DMS114 treated with DMSO at 0.1 percent for 48 hours (cell line): Measurements from ENCODE around the gene CELF2.

ENCODE experiments used
- DNase-seq: peaks from one replicate; lab custom pipeline; 2025; ENCODE audit not compliant: unreplicated experiment; lab: John Stamatoyannopoulos, UW

CELF2 gene

GRCh38 chr10:11003679-11004078, 14.0 kb upstream of the CELF2 start:
- DNase-seq = no peak

GRCh38 chr10:11004144-11005077, 13.3 kb upstream of the CELF2 start:
- no peak for DNase-seq

- DNase-seq = no peak
These were observed 11.8 kb upstream of the CELF2 start for GRCh38 chr10:11005725-11006427.

- DNase-seq = no peak
These were observed 11.2 kb upstream of the CELF2 start for GRCh38 chr10:11006428-11006825.

- no peak for DNase-seq
These were observed 10.1 kb upstream of the CELF2 start for GRCh38 chr10:11007476-11008020.

GRCh38 chr10:11009471-11010308, 8.0 kb upstream of the CELF2 start:
- no peak for DNase-seq

GRCh38 chr10:11010582-11010981, 7.1 kb upstream of the CELF2 start:
- DNase-seq = no peak

- DNase-seq = no peak
These were observed 6.2 kb upstream of the CELF2 start for GRCh38 chr10:11011436-11011835.

- no peak for DNase-seq
These were observed 5.7 kb upstream of the CELF2 start for GRCh38 chr10:11011984-11012383.

- no peak for DNase-seq
These were observed 5.0 kb upstream of the CELF2 start for GRCh38 chr10:11012421-11013295.

- DNase-seq = no peak
These were observed 3.8 kb upstream of the CELF2 start for GRCh38 chr10:11013836-11014235.

- no peak for DNase-seq
These were observed 2.8 kb upstream of the CELF2 start for GRCh38 chr10:11014671-11015445.

GRCh38 chr10:11015446-11015934, 2.2 kb upstream of the CELF2 start:
- no peak for DNase-seq

GRCh38 chr10:11017000-11017569, 587 bp upstream of the CELF2 start:
- no peak for DNase-seq

GRCh38 chr10:11018432-11018841, 765 bp downstream of the CELF2 start:
- DNase-seq = no peak

GRCh38 chr10:11018855-11019631, 1.4 kb downstream of the CELF2 start:
- DNase-seq = no peak

GRCh38 chr10:11019724-11020547, 2.3 kb downstream of the CELF2 start:
- no peak for DNase-seq
